Frontal cortex (tissue), 4 donors: ENCODE results near the gene IQGAP3. TPM values are rescaled to one million over a fixed set of nuclear protein-coding genes. Genes with fewer than 3 reads are reported as not detected.

Source experiments
- DNase-seq, 2 donors: peaks; one replicate each; pipeline ENCODE4 v3.0.0; 2012; ENCODE audit warnings: low spot score in 2 of 2
- FAIRE-seq: peaks from 2 replicates; lab custom pipeline; 2012; peaks lifted over from hg19 to GRCh38; lab: Jason Lieb, UNC
- total RNA-seq: library from RNA; depleted of rRNA; stranded (reverse); fragments of >200 nt; gene quantifications from one replicate; pipeline ENCODE4 v1.2.3, GENCODE V29; 2014
- donor health status: control.
- donor health status: control.
- donor health status: control.

IQGAP3 gene
- total RNA-seq, 1 donor from 2014 or later: 1.2 TPM

DNA sequence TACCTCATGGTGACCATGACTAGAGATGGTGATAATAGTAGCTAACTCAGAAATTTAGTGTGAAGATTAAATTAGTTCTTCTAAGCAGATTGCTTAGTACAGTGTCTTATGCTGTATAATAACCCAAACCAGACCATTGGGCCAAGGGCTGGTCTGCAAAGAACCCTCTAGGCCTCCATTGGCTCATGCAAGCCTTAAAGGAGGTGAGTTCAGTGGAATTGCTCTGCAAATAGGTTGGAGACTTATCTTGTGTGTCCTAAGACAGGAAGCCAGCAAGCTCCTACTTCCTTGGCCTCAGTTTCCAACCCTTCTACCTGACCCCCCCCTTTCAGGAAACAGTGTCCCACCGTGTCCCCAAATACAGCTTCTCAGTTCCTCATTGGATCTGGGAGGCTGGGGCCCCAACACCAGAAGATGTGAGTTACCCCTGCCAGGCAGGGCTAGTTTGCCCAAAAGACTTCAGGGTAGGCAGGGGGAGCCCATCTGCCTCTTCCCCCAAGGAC is 69.9 kb downstream of the IQGAP3 start:
- FAIRE-seq (no peak), DNase-seq (no peak)

DNA sequence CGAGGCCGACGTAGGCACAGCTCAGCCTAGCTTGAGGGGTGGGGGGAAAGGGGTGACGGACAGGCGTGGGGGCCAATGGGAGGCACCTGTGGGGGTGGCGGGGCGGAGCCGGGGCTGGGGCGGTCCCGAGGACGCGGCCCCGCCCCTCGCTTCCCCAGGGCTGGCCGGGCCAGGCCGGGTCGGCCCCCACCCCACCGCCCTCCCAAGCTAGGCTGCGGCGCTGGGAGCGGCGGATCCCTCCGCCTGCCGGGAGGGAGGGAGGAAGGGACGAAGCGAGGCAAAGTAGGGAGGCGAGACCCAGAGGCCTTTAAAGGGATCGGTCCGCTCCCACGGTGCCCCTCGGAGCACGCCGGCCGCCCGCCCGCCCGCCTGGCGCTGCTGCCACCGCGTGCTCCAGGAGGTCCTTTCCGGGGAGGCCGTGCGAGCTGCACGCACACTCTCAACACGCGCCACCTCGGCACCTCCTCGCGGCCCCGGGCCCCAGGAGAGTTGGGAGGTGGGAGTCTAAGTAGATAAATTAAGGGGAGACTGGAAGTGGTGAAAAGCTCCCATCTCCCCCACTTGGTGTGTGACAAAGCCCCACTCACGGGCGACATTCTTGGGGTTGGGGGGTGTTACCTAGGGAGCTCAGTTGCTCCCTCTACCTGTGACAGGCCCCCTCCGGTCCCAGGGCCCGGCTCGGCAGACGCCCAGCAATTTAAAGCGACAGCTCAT is 71.4 kb downstream of the IQGAP3 start:
- no peak for FAIRE-seq

DNA sequence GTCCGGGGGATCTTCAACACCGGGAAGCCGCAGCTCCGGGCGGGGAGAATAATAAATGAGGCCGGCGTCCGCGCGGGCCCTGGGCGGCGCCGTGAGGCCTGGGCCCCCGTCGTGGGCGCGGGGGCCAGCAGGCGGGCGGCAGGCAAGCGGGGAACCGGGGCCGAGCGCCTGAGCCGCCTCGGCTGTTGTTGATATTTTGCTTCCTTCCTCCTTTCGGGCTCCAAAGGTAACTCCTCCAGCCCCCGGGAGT is 71.9 kb downstream of the IQGAP3 start, which contains the start of gene MEF2D:
Gene MEF2D, minus strand, starts transcription at position 233 of the 250 bp plus-strand sequence. CDS start 17,483 bp downstream, outside the sequence.
- DNase-seq: no peak
- no peak for FAIRE-seq

More for the DNA sequence above, 71.4 kb downstream of the IQGAP3 start:
- peak; percentile 95 to 97 for DNase-seq

DNA sequence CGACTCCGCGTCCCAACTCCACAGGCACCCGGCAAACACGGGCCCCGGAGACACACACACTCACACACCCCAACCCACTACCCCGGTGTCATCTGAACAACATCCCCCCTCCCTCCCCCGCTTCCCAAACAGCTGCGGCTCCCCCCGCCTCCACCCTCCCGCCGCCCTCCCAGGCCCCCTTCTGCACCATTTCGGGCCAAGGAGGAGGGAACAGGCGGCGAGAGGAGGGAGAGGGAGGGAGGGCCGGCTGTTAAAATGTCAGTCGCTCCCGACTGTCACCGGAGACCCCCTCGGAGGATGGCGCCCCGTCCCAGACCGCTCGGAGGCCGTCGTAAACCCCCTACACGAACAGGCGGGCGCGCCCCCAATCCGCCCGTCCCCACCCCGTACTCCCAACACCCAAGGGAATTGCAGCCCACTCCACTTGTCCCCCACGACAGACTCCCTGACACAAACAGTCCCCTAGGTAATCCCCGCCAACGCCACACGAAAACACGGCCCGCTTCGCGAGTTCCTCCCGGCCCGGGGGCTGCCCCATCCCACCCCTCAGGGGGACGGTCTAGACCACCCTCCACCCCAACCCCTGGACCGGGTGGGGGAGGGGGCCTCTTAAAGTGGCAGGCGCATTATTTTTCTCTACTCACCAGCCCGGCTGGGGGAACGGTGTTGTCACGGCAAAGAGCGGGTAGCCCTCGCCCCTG is 72.4 kb downstream of the IQGAP3 start:
- no peak for FAIRE-seq
- peak in 1 of 2 donors; percentile 54 for DNase-seq

DNA sequence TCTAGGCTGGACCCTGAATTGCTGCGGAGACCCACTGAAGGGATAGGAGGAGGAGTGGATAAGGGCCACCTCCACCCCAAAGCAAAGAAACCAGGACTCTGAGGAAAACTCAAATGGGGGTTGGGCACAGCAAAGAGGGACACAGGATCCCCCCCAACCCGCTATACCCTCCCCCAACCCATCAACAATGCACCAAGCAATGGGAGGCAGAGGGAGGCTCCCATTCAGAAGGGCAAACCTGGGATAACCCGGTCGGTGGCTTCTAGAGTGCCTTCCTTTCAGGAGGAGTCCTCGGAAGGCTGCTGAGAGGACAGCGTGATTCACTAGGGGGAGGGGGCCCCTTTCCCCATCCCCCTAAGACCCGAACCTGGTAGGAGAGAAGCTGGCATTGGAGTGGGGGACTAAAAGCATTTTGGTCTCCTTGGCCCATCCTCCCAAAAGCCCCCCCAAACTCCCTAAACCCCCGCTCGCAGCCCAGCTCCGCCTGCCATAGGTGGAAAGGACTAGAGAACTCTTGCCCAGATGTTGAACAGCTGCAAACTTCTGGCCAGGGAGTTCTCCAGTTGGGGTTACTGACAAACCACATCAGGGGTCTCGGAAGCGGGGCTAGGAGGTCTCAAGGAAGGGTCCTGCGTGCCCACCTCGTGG is 73.0 kb downstream of the IQGAP3 start:
- FAIRE-seq: no peak

DNA sequence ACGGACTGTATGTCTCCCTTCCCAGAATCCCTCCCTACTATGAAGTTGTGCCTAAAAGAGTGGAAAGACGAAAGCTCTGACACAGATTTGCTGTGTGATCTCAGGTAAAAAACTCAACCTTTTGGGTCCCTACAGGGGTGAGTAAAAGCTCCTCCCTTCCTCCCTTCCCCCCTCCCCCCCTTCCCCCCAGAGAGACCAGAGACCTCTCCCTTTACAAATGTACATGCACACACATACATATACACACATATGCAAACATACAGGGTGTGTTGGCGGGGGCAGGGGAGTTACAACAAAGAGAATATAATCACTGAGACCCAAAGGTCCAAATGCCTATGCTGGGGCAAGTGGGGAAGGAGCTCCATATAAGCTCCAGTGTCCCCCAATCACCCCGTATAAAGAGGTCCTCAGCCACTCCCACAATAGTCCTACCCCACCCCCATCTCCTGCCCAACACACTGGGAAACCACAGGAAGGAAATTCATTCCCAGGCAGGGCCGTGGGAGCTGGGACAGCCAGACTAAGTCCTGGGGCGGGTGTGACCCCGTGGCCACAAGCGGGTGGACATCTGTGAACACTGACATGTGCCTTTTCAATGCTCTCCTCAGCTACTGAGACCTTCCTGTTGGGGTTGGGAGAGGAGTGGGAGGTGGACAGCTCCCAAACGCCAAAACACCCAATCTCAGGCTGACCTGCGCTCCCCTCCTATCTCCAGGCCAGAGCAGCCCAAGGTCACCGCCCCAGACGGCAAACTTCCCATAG is 73.8 kb downstream of the IQGAP3 start:
- no peak for FAIRE-seq
- DNase-seq: no peak

More for the DNA sequence above, 73.0 kb downstream of the IQGAP3 start:
- no peak for DNase-seq

DNA sequence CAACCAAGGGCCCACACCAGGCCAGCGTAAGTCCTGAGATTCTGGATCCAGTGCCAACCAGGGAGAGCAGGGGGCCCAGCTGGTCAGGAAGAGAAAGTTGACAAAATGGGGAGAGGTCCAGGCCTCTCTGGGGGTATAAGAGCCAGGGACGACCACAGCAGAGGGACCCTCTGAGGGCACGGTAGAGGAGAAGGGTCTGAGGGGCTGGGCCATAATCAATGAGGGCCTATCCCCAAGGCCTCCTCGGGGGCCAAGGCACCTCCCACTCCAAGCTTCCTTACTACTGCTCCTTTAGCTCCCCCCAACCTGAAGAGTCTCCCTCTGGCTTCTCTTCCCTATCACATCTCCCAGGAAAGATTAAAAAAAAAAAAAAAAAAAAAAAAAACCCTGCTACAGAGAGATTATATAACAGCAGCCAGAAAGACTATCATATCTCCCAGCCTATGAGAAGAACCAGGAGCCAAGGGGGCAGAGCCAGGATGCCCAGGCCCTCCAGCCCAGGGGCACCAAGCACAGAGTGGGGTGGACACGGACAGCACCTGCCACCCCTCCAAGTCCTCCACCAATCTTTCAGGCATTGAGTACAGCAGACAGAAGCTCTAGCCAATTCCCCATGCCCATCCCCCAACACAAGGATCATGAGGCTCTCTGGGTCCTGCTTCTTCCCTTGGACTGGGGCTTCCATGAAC is 74.5 kb downstream of the IQGAP3 start:
- FAIRE-seq: no peak
- no peak for DNase-seq

DNA sequence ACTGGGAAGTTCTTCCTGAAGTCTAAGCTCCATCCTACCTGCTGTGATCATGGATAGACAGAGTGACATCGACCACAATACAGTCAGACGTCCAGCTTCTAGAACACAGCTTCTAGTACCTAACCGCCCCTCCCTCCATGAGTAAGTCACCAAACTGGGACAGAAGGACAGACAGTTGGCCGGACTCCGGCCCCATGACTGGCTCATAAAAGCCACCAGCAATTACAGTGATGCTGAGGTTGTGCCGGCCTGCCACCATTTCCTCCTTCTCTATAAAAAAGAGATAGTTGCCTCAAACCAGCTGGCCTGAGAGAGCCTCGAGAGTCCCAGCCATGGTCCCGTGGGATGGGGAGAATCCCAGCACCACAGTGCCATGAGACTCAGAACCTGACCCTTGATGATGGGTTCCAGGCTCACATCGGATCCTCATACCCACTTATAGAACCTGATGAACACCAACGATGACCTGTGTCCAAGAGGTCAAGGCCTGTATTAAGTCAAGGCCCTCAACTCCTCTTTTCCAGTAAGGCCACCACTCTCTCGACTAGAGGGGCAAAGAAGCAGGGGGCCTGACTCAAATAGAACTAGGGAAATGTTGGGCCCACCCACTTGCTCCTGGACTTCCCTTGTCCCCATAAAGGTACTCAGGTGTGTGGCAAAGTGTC is 75.2 kb downstream of the IQGAP3 start:
- no peak for FAIRE-seq

DNA sequence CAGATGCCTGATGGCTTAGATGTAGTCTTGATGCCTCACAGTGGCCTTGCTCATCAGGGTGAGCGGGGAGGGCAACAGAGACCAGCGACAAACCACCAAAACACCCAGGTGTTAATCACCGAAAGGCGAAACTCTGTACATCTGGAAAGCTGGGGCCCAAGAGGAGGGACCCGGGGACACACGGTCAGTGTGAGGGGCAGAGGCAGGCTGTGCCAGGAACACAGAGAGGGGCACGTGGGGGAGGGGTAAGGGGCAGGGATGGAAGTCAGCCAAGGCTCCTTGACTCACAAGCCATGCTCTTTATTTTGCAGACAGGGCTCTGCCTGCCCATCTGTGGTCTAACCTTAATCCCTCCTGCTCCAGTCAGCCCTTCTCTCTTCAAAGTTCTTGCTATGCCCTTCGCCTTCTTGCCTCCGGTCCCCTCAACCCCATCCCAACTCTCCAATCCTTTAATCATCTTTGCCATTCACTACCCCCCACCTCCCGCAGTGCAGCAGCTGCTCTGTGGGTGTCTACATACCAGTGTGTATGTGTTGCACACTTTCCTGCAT is 76.1 kb downstream of the IQGAP3 start:
- no peak for FAIRE-seq
- DNase-seq: no peak

More for the DNA sequence above, 75.2 kb downstream of the IQGAP3 start:
- no peak for DNase-seq

DNA sequence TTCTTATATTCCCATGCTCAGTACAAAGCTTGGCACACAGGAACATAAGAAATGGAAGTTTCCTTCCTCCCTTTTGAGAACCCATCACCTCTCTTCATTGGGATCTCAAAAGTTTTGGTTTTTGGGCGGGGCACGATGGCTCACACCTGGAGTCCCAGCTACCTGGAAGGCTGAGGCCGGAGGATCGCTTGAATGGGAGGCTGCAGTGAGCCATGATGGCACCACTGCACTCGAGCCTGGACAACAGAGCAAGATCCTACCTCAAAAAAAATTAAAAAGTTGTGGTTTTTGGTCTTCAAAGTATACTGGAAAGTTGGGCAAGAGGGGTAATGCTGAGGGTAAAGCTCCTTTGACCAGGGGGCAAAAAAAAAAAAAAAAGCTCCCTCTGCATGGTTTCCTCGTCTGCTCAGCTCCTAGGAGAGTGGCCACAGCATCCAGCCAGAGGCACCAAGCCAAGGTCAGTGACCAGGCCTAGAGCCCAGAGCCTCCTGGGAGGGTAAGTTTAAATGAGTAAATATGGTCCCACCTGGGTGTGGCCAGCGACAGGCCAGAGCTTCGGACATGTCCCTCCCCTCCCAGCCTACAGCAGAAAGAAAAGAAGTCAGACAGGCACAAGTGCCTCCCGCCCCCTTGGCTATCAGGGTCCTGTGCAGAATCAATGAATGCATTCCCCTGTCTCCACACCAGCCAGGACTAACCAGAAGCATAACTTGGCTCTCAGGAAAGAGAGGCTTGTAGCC is 76.8 kb downstream of the IQGAP3 start:
- no peak for DNase-seq
- FAIRE-seq: no peak

DNA sequence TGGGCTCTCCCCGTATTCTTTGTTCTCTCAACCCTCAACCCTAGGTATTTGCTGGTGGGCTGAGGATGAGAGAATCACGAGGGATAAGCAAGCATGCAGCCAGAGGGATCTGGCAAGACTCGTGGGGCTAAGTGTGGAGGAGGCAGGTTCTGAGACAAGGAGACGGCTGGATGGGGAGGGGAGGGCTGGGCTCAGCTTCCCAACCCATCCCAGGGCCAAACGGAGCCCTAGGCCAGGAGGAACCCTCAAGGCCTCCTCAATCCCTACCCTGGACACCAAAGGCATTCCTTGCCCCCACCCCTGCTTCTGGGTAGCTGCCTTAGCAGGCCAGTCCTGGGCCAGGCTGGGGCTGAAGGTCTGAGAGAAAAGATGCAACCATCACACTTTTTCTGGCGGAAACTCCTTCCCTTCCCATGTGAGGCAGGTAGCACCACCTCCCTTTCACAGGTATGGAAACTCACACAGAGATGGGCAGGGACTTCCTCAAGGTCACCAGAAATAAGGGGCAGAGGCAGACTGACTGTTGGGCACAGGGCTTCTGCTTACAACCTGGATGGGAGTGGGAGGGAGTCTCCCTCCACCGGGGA is 78.0 kb downstream of the IQGAP3 start:
- no peak for DNase-seq
- no peak for FAIRE-seq

DNA sequence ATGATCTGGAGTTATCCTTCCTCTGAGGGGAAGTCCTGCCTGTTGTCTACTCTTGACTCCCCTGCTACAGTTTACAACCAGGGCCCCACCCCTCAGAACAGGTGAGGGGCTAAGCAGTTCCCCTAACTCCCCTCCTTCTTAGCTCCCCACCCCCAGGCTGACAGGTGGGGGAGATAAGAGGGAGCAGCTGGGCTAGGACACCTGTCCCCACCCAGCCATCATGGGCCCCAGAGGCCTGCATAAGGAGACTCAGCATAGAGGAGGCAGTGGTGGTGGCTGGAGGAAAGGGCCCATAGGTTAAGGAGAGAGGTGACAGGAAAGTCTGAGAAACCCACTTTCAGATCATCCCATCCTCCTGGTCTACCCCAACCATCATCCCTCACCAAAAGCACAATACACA is 78.6 kb downstream of the IQGAP3 start:
- FAIRE-seq: no peak
- no peak for DNase-seq

DNA sequence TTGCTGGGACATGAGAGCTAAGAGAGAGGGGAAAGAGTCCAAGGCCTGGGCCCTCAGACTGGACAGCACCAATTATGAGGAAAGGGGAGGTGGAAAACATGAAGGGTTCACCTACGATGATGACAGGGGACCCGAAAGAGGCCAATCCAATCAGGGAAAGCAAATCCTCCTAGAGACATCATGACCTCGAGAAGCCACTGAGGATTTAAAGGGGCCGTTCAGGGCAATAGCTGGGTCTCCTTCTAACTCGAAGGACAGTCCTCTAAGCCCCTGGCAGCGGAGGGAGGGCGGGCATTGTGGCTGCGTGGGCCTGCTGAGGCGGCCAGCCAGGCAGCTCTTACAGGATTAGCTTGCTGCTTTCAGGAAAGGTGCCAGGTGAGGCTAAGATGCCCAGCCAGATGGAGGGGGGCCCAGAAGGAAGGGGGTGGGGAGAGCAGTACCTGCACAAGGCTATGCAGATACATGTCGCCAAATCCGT is 79.2 kb downstream of the IQGAP3 start:
- FAIRE-seq (no peak), DNase-seq (no peak)

DNA sequence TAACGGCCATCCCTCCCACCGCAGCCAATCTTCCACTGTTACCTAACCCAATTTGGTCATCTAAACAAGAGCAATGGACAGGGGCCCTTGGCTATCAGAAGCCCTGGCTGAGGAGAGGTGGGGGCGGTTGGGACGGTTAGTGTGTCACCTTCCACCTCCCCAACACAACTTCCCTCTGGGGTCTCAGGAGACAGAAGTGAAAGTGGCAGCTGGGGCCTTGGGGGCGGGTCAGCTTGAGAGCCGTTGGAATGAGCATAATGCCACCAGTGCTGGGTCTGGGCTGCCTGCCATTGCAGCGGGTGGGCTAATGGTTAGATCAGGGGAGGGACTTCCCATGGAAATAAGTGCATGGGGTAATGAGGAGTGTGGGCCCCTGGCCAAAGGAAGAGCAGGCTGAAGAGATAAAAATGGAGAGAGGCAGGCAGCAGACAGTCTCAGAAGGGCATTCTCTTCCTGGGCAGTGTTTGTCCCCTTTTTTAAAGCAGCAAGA is 79.7 kb downstream of the IQGAP3 start:
- FAIRE-seq: no peak
- DNase-seq: no peak

DNA sequence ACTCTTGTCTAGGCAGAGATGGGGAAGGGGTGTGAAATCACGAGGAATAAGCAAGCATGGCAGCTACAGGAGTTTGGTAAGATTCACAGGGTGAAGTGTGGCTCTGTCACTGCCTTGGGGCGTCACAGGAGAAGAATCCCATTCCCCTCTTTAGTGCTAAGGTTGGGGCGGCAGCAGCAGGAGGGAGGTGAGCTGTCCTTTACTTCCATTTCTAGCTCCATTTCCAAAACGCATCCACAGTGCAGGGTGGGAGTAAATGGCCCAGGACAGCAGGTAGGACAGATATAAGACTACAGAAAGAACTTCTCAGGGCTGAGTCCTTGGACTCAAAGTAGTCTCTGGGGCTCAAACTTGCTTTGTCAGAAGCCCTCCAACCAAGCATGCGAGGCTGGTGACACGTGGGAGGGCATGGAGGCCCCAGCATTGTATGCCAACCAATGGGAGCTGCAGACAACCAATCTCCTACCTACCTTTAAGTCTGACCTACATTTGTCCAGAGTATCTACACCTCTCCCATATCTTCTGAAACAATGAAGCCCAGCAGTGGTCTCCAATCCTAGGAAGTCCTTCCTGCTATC is 80.3 kb downstream of the IQGAP3 start:
- no peak for DNase-seq
- FAIRE-seq: no peak

DNA sequence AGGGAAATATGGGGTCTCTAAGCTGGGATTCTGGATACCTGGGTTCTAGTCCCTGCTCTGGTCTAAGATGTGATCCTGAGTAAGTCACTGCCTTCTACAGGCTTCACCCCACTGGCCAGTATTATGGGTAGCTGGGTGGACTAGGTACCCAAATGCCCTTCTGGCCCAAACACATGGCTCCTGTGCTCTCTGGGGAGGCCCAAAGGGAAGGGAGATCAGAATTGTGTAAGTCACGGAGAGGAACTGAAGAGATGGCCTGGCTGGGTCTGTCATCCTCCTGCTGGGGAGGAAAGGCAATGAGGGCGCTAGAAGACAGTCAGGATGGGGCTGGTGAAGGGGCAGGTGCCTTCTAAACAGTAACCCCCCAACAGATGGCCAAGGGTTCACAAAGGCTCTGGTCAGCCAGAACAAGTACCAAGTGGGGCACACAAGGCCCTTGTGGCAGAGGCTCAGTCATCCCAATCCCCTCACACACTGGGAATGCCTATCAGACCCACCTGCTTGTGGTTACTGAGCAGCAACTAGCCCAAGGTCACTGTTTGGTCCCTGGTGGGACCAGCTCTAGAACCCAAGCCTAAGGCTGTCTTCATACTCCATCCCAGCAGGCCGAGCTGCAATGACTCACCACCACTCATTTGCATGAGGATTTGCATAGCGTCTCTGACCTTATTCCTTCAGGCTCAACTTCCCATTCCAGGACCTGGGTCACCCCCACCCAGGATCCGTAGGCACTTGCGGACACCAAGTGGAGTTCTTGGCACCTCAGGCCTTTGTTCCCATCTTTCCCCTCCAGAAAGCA is 81.0 kb downstream of the IQGAP3 start:
- no peak for DNase-seq
- FAIRE-seq: no peak
